Measurements from ENCODE around the gene AP1S1. TPM values are rescaled to one million over a fixed set of nuclear protein-coding genes. Genes with fewer than 3 reads are reported as not detected.

AP1S1 gene
- total RNA-seq, 1 experiment from 2014 or later = 72.5 TPM

DNA sequence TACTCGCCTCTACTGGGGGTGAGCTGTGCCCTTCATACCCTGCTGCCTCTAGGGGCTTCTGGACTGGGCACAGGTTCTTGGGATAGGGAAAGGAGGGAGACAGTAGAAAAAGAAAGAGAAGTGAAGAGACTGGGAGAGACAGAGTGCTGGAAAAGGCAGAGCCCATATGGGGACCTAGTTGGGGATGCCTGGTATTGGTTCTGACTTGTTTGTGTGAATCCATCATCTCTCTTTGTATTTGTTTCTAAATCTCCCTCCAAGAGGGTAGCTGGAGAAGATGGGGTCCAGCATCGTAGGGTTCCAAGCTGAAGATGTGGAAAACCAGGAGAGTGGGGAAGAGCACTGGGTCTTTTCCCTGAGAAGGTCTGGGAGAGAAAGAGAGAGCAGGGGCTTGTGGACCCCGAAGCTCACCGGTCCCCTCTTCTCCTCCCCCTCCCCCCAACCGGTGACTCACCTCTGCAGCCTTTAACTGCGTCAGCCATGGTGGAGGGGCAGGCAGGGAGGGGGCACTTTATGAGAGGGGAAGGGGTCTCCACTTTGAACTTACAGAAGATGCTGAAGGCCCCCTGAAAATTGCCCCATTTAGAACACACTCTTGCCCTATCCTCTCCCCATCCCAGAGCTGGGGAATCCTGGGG, 14.3 kb downstream of the AP1S1 start:
- Mint-ChIP-seq H3K27ac (ENCODE audit: low read depth, unreplicated experiment) (no peak overlapping the region), H3K27me3 (ENCODE audit: insufficient read depth, unreplicated experiment) (peaks cover 84% of the 10 kb centered on the region), H3K36me3 (ENCODE audit: insufficient read depth, unreplicated experiment) (peaks cover 4% of the 10 kb centered on the region), H3K4me3 (ENCODE audit: unreplicated experiment) (peak overlapping the region; percentile 29), H3K4me1 (ENCODE audit: insufficient read depth, unreplicated experiment) (peaks cover 50% of the 10 kb centered on the region), H3K9me3 (ENCODE audit: unreplicated experiment) (no peaks in the 10 kb centered on the region)
- ChIA-PET POLR2A (interaction anchor here (0.5 kb wide), 2 partner anchors 48 to 305 kb away, joined by 3 to 4 read pairs; no protein-coding TSS in a partner anchor), CTCF (interaction anchor here (0.6 to 1.8 kb wide), 12 partner anchors 10 to 318 kb away, joined by 3 to 13 read pairs (median 3); partner anchors contain the start of gene FIS1)
- intact Hi-C loops (cut with micrococcal nuclease) = loop anchor here (2.0 kb wide), 1 partner anchor 24 kb away; no protein-coding TSS in a partner anchor
- BruUV-seq (replicated peaks) = no TSS peak
- TF ChIP-seq, protein P1, sequence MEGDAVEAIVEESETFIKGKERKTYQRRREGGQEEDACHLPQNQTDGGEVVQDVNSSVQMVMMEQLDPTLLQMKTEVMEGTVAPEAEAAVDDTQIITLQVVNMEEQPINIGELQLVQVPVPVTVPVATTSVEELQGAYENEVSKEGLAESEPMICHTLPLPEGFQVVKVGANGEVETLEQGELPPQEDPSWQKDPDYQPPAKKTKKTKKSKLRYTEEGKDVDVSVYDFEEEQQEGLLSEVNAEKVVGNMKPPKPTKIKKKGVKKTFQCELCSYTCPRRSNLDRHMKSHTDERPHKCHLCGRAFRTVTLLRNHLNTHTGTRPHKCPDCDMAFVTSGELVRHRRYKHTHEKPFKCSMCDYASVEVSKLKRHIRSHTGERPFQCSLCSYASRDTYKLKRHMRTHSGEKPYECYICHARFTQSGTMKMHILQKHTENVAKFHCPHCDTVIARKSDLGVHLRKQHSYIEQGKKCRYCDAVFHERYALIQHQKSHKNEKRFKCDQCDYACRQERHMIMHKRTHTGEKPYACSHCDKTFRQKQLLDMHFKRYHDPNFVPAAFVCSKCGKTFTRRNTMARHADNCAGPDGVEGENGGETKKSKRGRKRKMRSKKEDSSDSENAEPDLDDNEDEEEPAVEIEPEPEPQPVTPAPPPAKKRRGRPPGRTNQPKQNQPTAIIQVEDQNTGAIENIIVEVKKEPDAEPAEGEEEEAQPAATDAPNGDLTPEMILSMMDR (IDR thresholded peaks at IDR 0.05; ENCODE audit: unreplicated experiment) = no peak
- no peak for DNase-seq (ENCODE audit: unreplicated experiment)

DNA sequence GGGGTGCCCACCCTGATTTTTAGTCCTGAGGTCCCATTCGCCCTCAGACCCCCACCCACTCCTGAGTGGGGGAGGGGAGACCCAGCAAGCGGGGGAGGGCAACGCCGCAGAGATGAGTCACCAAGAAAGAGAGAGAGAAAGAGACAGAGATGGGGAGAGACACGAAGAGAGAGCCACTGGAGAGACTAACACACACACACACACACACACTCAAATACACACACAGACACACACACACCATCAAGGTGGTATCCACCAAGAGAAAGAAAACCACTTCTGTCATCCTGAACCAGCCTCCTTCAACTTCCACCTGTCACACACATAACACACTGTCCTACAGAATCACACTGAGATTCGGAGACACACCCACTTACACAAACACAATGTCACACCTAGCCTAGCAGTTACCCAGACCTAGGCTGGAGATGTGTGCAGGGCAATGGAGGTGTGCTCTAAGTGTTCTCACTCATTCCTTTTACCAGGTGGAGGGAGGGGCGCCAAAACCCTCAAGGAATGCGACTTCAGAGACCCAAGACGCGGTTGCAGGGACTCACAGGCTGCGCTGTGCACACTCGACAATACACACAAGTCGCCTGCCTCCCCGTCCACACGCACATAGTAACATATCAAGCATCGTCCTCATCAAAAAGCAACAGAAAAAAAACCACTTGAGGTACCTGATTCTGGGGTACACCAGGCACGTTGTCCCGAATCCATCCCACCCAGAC, 15.0 kb downstream of the AP1S1 start:
- Mint-ChIP-seq H3K4me1 (ENCODE audit: insufficient read depth, unreplicated experiment) (peaks cover 50% of the 10 kb centered on the region), H3K27me3 (ENCODE audit: insufficient read depth, unreplicated experiment) (peaks cover 91% of the 10 kb centered on the region), H3K9me3 (ENCODE audit: unreplicated experiment) (no peaks in the 10 kb centered on the region), H3K4me3 (ENCODE audit: unreplicated experiment) (peak overlapping the region; percentile 29), H3K36me3 (ENCODE audit: insufficient read depth, unreplicated experiment) (peaks cover 4% of the 10 kb centered on the region), H3K27ac (ENCODE audit: low read depth, unreplicated experiment) (no peak overlapping the region)
- DNase-seq (ENCODE audit: unreplicated experiment) = no peak
- ChIA-PET POLR2A (interaction anchor here (0.5 to 1.6 kb wide), 2 partner anchors 25 to 47 kb away, joined by 4 to 6 read pairs; no protein-coding TSS in a partner anchor), CTCF (interaction anchor here (0.6 to 2.8 kb wide), 10 partner anchors 13 to 271 kb away, joined by 3 to 31 read pairs (median 6); no protein-coding TSS in a partner anchor)
- no TSS peak for BruUV-seq (replicated peaks)
- intact Hi-C loops (cut with micrococcal nuclease) = loop anchor here (2.0 kb wide), 1 partner anchor 24 kb away; no protein-coding TSS in a partner anchor
- TF ChIP-seq, protein P1 (IDR thresholded peaks at IDR 0.05; ENCODE audit: unreplicated experiment) = no peak

DNA sequence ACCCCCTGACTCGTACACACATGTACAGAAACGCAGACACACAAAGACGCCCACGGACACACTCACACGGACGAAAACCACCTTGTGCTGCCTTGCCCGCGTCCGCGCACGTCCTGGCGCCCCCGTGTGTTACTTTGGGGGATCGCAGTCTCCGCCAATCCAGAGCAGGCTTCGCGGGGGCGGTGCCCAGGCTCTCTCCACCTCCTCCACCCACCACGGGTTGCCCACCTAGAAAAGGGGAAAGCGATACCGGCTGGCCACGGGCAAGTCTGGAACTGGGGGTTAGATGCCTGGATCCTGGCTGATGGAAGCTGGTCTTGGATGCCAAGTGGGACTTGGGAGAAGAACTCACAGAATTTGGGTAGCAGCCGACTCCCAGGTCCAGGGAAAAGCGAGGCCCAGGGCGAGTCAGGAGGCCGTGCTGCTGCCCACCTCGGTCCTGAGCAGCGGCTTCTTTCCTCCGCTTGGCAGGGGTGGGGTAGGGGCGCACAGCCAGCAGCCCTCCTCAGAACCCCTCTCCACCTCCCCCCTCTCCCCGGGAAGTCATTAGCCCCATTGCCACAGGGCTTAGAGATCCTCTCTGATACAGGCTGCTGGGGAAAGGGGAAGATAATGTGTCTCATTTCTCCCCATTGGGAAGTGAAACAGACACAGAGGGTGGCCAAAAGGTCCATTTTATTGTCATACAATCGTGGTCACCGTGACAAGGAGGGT, 15.7 kb downstream of the AP1S1 start:
- CTCF ChIA-PET = interaction anchor here (0.6 to 2.8 kb wide), 11 partner anchors 15 to 113 kb away, joined by 3 to 31 read pairs (median 4); no protein-coding TSS in a partner anchor
- Mint-ChIP-seq H3K27me3 (ENCODE audit: insufficient read depth, unreplicated experiment) (peaks cover 98% of the 10 kb centered on the region), H3K4me1 (ENCODE audit: insufficient read depth, unreplicated experiment) (peaks cover 50% of the 10 kb centered on the region), H3K9me3 (ENCODE audit: unreplicated experiment) (no peaks in the 10 kb centered on the region), H3K27ac (ENCODE audit: low read depth, unreplicated experiment) (peak overlapping the region; percentile 71), H3K4me3 (ENCODE audit: unreplicated experiment) (peak overlapping the region; percentile 29), H3K36me3 (ENCODE audit: insufficient read depth, unreplicated experiment) (peaks cover 4% of the 10 kb centered on the region)
- TF ChIP-seq, protein P1 (IDR thresholded peaks at IDR 0.05; ENCODE audit: unreplicated experiment) = peak; percentile 89
- DNase-seq (ENCODE audit: unreplicated experiment) = peak; percentile 56
- POLR2A ChIA-PET = interaction anchor here (1.6 kb wide), 1 partner anchor 26 kb away, joined by 6 read pairs; no protein-coding TSS in a partner anchor
- intact Hi-C loops (cut with micrococcal nuclease) = loop anchor here (2.0 kb wide), 1 partner anchor 25 kb away; no protein-coding TSS in a partner anchor
- no TSS peak for BruUV-seq (replicated peaks)
